Activated B cell treated with CpG ODN at 0.5 μM for 24 hours (primary cell): ENCODE data around the gene SH3PXD2A. TPM values are rescaled to one million over a fixed set of nuclear protein-coding genes. Genes with fewer than 3 reads are reported as not detected.

Experiments used
- ATAC-seq: fragments of 200-7000 bp; cut with Tn5 transposase; one replicate; pipeline ENCODE4 v1.10.0; 2021; ENCODE audit warnings: low read depth, mild to moderate bottlenecking, moderate library complexity
- CTCF ChIA-PET: fragments of 350-600 bp; sonication (Branson Sonifier 250); formaldehyde crosslinking; loops from one replicate; lab custom pipeline; 2021; ENCODE audit warnings: antibody characterized with exemption; lab: Charles Lee
- POLR2A ChIA-PET: fragments of 350-600 bp; sonication (Branson Sonifier 250); formaldehyde crosslinking; loops from one replicate; lab custom pipeline; 2021; ENCODE audit warnings: antibody characterized with exemption; lab: Charles Lee
- DNase-seq: peaks from one replicate; pipeline ENCODE4 v3.0.0; 2022
- H3K27ac Mint-ChIP-seq: one replicate; pipeline ENCODE4 v1.8.0; 2020; ENCODE audit warnings: mixed read lengths
- H3K27me3 Mint-ChIP-seq: one replicate; pipeline ENCODE4 v1.8.0; 2021; ENCODE audit warnings: mixed read lengths
- H3K36me3 Mint-ChIP-seq: one replicate; pipeline ENCODE4 v1.8.0; 2021; ENCODE audit warnings: low read depth, mixed read lengths
- H3K4me1 Mint-ChIP-seq: one replicate; pipeline ENCODE4 v1.8.0; 2021; ENCODE audit warnings: mixed read lengths
- H3K4me3 Mint-ChIP-seq: one replicate; pipeline ENCODE4 v1.8.0; 2020; ENCODE audit warnings: mild to moderate bottlenecking, mixed read lengths
- H3K9me3 Mint-ChIP-seq: one replicate; pipeline ENCODE4 v1.8.0; 2020; ENCODE audit warnings: mixed read lengths
- CTCF ChIP-seq: fragments of 200-600 bp; IDR thresholded peaks from one replicate; pipeline ENCODE4 v1.8.0; 2022; ENCODE audit warnings: antibody characterized with exemption, mild to moderate bottlenecking
- intact Hi-C: fragments of 100-400 bp; cut with micrococcal nuclease; formaldehyde crosslinking; loops from one replicate; pipeline ENCODE4 v1.15.1; 2024
- total RNA-seq: library from RNA; stranded (reverse); gene quantifications from 2 replicates; pipeline ENCODE4 v1.2.3, GENCODE V29; 2022

The SH3PXD2A gene
- total RNA-seq, 1 donor from 2014 or later, result 18.2 TPM

GRCh38 chr10:103690281-103690680 is 165.1 kb downstream of the SH3PXD2A start:
- no peak for TF ChIP-seq CTCF
- ATAC-seq (no peak), DNase-seq (no peak)
- Mint-ChIP-seq H3K9me3 (no peaks in the 10 kb centered on the region), H3K36me3 (peaks cover 3% of the 10 kb centered on the region), H3K4me3 (no peak overlapping the region), H3K27me3 (no peaks in the 10 kb centered on the region), H3K27ac (no peak overlapping the region), H3K4me1 (peaks cover 40% of the 10 kb centered on the region)
- ChIA-PET POLR2A (interaction anchor here (0.6 to 2.5 kb wide), 2 partner anchors 11 to 45 kb away, joined by 5 to 13 read pairs; no protein-coding TSS in a partner anchor), CTCF (interaction anchor here (2.6 kb wide), 1 partner anchor 11 kb away, joined by 8 read pairs; no protein-coding TSS in a partner anchor)
- intact Hi-C loops, result loop anchor here (5.0 kb wide), 2 partner anchors 198 to 662 kb away; partner anchors contain the start of genes CFAP58 and NEURL1

DNA sequence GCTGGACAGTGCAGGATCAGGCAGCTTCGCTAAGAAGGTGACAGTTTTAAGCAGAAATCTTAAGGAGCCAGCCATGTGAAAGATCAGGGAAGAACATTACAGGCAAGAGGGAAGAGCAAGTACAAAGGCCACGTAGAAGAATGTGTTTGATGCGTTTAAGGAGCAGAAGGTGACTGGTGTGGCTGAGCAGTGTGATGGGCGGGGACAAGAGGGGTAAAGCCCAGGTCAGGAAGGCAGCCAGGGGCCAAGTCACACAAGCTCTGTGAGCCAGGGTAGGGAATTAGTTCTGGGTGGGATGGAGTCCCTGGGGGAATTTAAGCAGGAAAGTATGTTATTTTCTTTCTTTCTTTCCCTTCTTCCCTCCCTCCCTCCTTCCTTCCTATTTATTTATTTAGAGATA is 166.9 kb downstream of the SH3PXD2A start:
- H3K9me3 Mint-ChIP-seq, result no peaks in the 10 kb centered on the region
- CTCF ChIA-PET, result no interaction called here
- no peak overlapping the region for H3K4me3 Mint-ChIP-seq
- no peak overlapping the region for H3K27ac Mint-ChIP-seq
- H3K36me3 Mint-ChIP-seq, result peaks cover 3% of the 10 kb centered on the region
- H3K27me3 Mint-ChIP-seq, result no peaks in the 10 kb centered on the region
- intact Hi-C loops, result loop anchor here (5.0 kb wide), 1 partner anchor 271 kb away; no protein-coding TSS in a partner anchor
- DNase-seq, result no peak
- POLR2A ChIA-PET, result interaction anchor here (1.2 to 2.5 kb wide), 2 partner anchors 10 to 433 kb away, joined by 3 to 13 read pairs; no protein-coding TSS in a partner anchor
- ATAC-seq, result no peak
- no peak for TF ChIP-seq CTCF
- H3K4me1 Mint-ChIP-seq, result peaks cover 30% of the 10 kb centered on the region

DNA sequence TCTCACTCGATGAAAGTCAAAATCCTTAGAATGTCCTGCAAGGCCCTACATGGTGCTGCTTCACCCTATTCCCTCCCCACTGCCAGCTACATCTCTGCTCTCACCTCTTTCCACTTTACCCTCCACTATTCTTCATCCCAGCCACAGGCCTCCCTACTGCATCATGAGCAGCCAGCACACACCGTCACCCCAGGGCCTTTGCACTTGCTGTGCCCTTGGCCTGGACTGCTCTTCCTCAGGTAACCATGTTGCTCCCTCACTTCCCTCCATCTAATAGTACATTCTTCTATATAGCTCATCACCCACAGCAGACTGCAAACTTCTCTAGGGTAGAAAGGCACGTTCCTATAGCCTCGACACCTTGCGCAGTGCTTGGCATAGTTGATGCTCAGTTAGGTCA is 167.7 kb downstream of the SH3PXD2A start:
- Mint-ChIP-seq H3K36me3 (peaks cover 1% of the 10 kb centered on the region), H3K4me3 (no peak overlapping the region), H3K27ac (no peak overlapping the region), H3K4me1 (peaks cover 27% of the 10 kb centered on the region), H3K9me3 (no peaks in the 10 kb centered on the region), H3K27me3 (no peaks in the 10 kb centered on the region)
- DNase-seq (no peak), ATAC-seq (no peak)
- intact Hi-C loops, result loop anchor here (5.0 kb wide), 1 partner anchor 270 kb away; no protein-coding TSS in a partner anchor
- no peak for TF ChIP-seq CTCF
- CTCF ChIA-PET, result interaction anchor here (2.3 to 3.1 kb wide), 2 partner anchors 9 to 82 kb away, joined by 13 to 27 read pairs; no protein-coding TSS in a partner anchor
- POLR2A ChIA-PET, result no interaction called here

- Mint-ChIP-seq H3K36me3 (peaks cover 1% of the 10 kb centered on the region), H3K4me3 (no peak overlapping the region), H3K9me3 (no peaks in the 10 kb centered on the region), H3K4me1 (peaks cover 25% of the 10 kb centered on the region), H3K27ac (no peak overlapping the region), H3K27me3 (no peaks in the 10 kb centered on the region)
- ATAC-seq (no peak), DNase-seq (no peak)
- ChIA-PET POLR2A (interaction anchor here (0.6 kb wide), 1 partner anchor 335 kb away, joined by 6 read pairs; no protein-coding TSS in a partner anchor), CTCF (interaction anchor here (0.9 to 3.1 kb wide), 6 partner anchors 9 to 196 kb away, joined by 3 to 27 read pairs (median 12); no protein-coding TSS in a partner anchor)
- intact Hi-C loops, result loop anchor here (5.0 kb wide), 1 partner anchor 270 kb away; no protein-coding TSS in a partner anchor
- TF ChIP-seq CTCF, result no peak
These were observed 168.2 kb downstream of the SH3PXD2A start for GRCh38 chr10:103687172-103687571.
